IPS-NIHi7 (cell line): Measurements from ENCODE around the gene SLC36A2.
"Not testable (repeated sequence)": the region's sequence is repeated elsewhere in the genome, so short reads cannot be mapped to it uniquely, and the experiment has no call there.

ENCODE experiments used
- DNase-seq: peaks from one replicate; pipeline ENCODE4 v3.0.0; 2012; ENCODE audit warnings: mixed read lengths; ENCODE audit errors: extremely low spot score

The SLC36A2 gene

GRCh38 chr5:151326266-151326665, 21.1 kb downstream of the SLC36A2 start:
- no peak for DNase-seq

- DNase-seq = no peak
Measured at GRCh38 chr5:151320481-151320880, 26.9 kb downstream of the SLC36A2 start.

GRCh38 chr5:151318850-151319732, 28.3 kb downstream of the SLC36A2 start:
- peak; percentile 50 for DNase-seq

- DNase-seq = no peak
Measured at GRCh38 chr5:151317871-151318270, 29.5 kb downstream of the SLC36A2 start.

- DNase-seq = peak; percentile 83
Measured at GRCh38 chr5:151315998-151316597, 31.3 kb downstream of the SLC36A2 start.

GRCh38 chr5:151313357-151313756, 34.0 kb downstream of the SLC36A2 start:
- DNase-seq = no peak

GRCh38 chr5:151312756-151313324, 34.5 kb downstream of the SLC36A2 start:
- no peak for DNase-seq

GRCh38 chr5:151310932-151311331, 36.4 kb downstream of the SLC36A2 start:
- DNase-seq = no peak

GRCh38 chr5:151309821-151310220, 37.5 kb downstream of the SLC36A2 start:
- not testable (repeated sequence) for DNase-seq

- DNase-seq = not testable (repeated sequence)
Measured at GRCh38 chr5:151309266-151309665, 38.1 kb downstream of the SLC36A2 start.

- no peak for DNase-seq
Measured at GRCh38 chr5:151303666-151304065, 43.7 kb downstream of the SLC36A2 start, which contains the start of gene SLC36A3. TSS of gene SLC36A3 (minus strand) at chr5:151303766. CDS start at chr5:151303354, 412 bp downstream.

- peak; percentile 86 for DNase-seq
Measured at GRCh38 chr5:151298063-151298855, 49.1 kb downstream of the SLC36A2 start.

- DNase-seq = no peak
Measured at GRCh38 chr5:151296974-151297373, 50.4 kb downstream of the SLC36A2 start.

GRCh38 chr5:151296478-151296830, 50.9 kb downstream of the SLC36A2 start:
- no peak for DNase-seq

- no peak for DNase-seq
Measured at GRCh38 chr5:151295791-151296477, 51.4 kb downstream of the SLC36A2 start.

- DNase-seq = no peak
Measured at GRCh38 chr5:151295138-151295537, 52.2 kb downstream of the SLC36A2 start.

GRCh38 chr5:151293624-151294023, 53.7 kb downstream of the SLC36A2 start:
- DNase-seq = peak; percentile 52

GRCh38 chr5:151288180-151288579, 59.2 kb downstream of the SLC36A2 start:
- peak; percentile 43 for DNase-seq

- no peak for DNase-seq
Measured at GRCh38 chr5:151286246-151286645, 61.1 kb downstream of the SLC36A2 start.

- DNase-seq = no peak
Measured at GRCh38 chr5:151285683-151286082, 61.7 kb downstream of the SLC36A2 start.

GRCh38 chr5:151284392-151284967, 62.9 kb downstream of the SLC36A2 start:
- peak; percentile 54 for DNase-seq
